HepG2 (cell line): ENCODE measurements around the gene OR4D9. TPM values are rescaled to one million over a fixed set of nuclear protein-coding genes. Genes with fewer than 3 reads are reported as not detected.

Experiments
- HMG20B ChIP-seq: conservative IDR thresholded peaks from 2 replicates; pipeline ENCODE4 v1.6.1; 2016; ENCODE audit warnings: missing genetic modification reagents, missing compliant biosample characterization
- MXI1 ChIP-seq: IDR thresholded peaks from 3 replicates; pipeline ENCODE4 v1.6.1; 2012; ENCODE audit warnings: low read depth, low read length, inconsistent platforms, borderline replicate concordance
- NR2F1 ChIP-seq, 2 experiments: fragments of 450-650 bp in 1 of 2; formaldehyde crosslinking in 1 of 2; IDR thresholded peaks; 2 replicates each; pipeline versions ENCODE4 v1.5.0 to v1.6.1; 2016 to 2020; ENCODE audit warnings: mild to moderate bottlenecking in 1 of 2, missing compliant biosample characterization in 1 of 2, missing genetic modification reagents in 1 of 2, moderate library complexity in 1 of 2
- PHB2 ChIP-seq: fragments of 450-650 bp; IDR thresholded peaks from 2 replicates; pipeline ENCODE4 v1.6.1; 2018; ENCODE audit not compliant: partially characterized antibody
- SIN3B ChIP-seq: fragments of 150-350 bp; IDR thresholded peaks from 2 replicates; pipeline ENCODE4 v1.6.1; 2014; ENCODE audit warnings: low read length
- TAF15 ChIP-seq: fragments of 200-400 bp; formaldehyde crosslinking; IDR thresholded peaks from one replicate; pipeline ENCODE4 v1.6.1; 2018; ENCODE audit warnings: mild to moderate bottlenecking, low read depth, low read length; ENCODE audit not compliant: poor library complexity, severe bottlenecking
- ZNF136 ChIP-seq: sonication (generic); formaldehyde crosslinking; IDR thresholded peaks from 2 replicates; pipeline ENCODE4 v1.8.1; 2022; ENCODE audit warnings: low read depth, mild to moderate bottlenecking, moderate library complexity, missing genetic modification reagents
- ZNF235 ChIP-seq: sonication (generic); formaldehyde crosslinking; IDR thresholded peaks from 2 replicates; pipeline ENCODE4 v1.8.1; 2023; ENCODE audit warnings: mild to moderate bottlenecking, missing genetic modification reagents, borderline replicate concordance
- ZNF841 ChIP-seq: sonication (generic); formaldehyde crosslinking; IDR thresholded peaks from 2 replicates; pipeline ENCODE4 v1.8.1; 2023; ENCODE audit warnings: missing genetic modification reagents, borderline replicate concordance
- ZSCAN29 ChIP-seq: sonication (generic); formaldehyde crosslinking; conservative IDR thresholded peaks from 2 replicates; pipeline ENCODE4 v1.4.0; 2020; ENCODE audit warnings: mild to moderate bottlenecking, missing genetic modification reagents
- polyA plus RNA-seq, 8 experiments: library from polyadenylated mRNA; depleted of rRNA in 3 of 8; stranded (reverse) in 7 of 8; unstranded in 1 of 8; fragments of >200 nt; fragmentation: Illumina TruSeq in 4 of 8; extraction: Trizol in 4 of 8; gene quantifications; 2 replicates each; pipeline versions ENCODE4 v1.2.1 to v1.2.3, GENCODE V29; 2011 to 2016; ENCODE audit warnings: low read depth in 4 of 8, missing spikeins in 1 of 8, mixed read lengths in 1 of 8; ENCODE audit not compliant: insufficient read depth in 1 of 8
- total RNA-seq, 5 experiments: library from RNA; depleted of rRNA; stranded (reverse); fragments of >200 nt; fragmentation: Illumina TruSeq; extraction: Trizol; gene quantifications; 2 replicates each; pipeline ENCODE4 v1.2.3, GENCODE V29; 2016; ENCODE audit warnings: low read depth in 1 of 5
- TF ChIP-seq, protein P1 (sequence below), 2 experiments: fragments of 450-650 bp in 1 of 2; sonication (generic) in 1 of 2; formaldehyde crosslinking in 1 of 2; IDR thresholded peaks; 2 replicates each; pipeline versions ENCODE4 v1.6.1 to v1.8.0; 2016 to 2022; ENCODE audit warnings: antibody characterized with exemption in 1 of 2, mild to moderate bottlenecking in 1 of 2, missing genetic modification reagents in 1 of 2
- TF ChIP-seq, protein P2 (sequence below): sonication (generic); formaldehyde crosslinking; IDR thresholded peaks from 2 replicates; pipeline ENCODE4 v1.4.0; 2020; ENCODE audit warnings: missing genetic modification reagents, mild to moderate bottlenecking, borderline replicate concordance
- TF ChIP-seq, protein P3 (sequence below): IDR thresholded peaks from 2 replicates; pipeline ENCODE4 v1.6.1; 2016; ENCODE audit warnings: mild to moderate bottlenecking, missing biosample characterization, missing genetic modification reagents
- TF ChIP-seq, protein P4 (sequence below): sonication (generic); formaldehyde crosslinking; IDR thresholded peaks from 2 replicates; pipeline ENCODE4 v1.8.1; 2023; ENCODE audit warnings: mild to moderate bottlenecking, missing genetic modification reagents

Gene OR4D9
- total and polyA plus RNA-seq, 2 of the 13 experiments (the other 11 are each of a cell fraction or from before 2014, with no cell fraction given), result not detected

DNA sequence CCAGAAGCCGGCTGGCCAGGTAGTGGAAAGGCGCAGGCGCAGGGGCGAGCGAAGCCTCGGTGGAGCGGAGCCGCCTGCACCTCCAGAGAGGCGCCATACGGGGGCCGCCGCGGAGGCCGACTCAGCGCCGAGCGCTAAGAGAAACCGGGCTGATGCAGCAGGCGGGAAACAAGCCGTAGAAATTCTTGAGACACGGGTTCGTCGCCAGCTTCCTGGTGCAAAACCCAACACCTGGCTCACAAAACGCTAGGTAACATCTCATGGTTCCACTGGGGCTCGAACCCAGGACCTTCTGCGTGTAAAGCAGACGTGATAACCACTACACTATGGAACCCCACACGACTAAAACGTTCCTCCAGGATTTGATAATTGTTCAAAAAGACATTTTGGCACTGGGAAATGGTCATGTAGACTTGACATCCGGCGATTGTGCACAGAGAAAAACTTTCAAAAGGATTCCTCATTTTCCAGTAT, 39.1 kb downstream of the OR4D9 start (continued):
- TF ChIP-seq, protein P1, sequence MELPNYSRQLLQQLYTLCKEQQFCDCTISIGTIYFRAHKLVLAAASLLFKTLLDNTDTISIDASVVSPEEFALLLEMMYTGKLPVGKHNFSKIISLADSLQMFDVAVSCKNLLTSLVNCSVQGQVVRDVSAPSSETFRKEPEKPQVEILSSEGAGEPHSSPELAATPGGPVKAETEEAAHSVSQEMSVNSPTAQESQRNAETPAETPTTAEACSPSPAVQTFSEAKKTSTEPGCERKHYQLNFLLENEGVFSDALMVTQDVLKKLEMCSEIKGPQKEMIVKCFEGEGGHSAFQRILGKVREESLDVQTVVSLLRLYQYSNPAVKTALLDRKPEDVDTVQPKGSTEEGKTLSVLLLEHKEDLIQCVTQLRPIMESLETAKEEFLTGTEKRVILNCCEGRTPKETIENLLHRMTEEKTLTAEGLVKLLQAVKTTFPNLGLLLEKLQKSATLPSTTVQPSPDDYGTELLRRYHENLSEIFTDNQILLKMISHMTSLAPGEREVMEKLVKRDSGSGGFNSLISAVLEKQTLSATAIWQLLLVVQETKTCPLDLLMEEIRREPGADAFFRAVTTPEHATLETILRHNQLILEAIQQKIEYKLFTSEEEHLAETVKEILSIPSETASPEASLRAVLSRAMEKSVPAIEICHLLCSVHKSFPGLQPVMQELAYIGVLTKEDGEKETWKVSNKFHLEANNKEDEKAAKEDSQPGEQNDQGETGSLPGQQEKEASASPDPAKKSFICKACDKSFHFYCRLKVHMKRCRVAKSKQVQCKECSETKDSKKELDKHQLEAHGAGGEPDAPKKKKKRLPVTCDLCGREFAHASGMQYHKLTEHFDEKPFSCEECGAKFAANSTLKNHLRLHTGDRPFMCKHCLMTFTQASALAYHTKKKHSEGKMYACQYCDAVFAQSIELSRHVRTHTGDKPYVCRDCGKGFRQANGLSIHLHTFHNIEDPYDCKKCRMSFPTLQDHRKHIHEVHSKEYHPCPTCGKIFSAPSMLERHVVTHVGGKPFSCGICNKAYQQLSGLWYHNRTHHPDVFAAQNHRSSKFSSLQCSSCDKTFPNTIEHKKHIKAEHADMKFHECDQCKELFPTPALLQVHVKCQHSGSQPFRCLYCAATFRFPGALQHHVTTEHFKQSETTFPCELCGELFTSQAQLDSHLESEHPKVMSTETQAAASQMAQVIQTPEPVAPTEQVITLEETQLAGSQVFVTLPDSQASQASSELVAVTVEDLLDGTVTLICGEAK (IDR thresholded peaks at IDR 0.05), result no peak
- TF ChIP-seq, protein P1 (CRISPR knock-in tag; IDR thresholded peaks at IDR 0.05), result peak; percentile 71; the same call in 1 of the 2 replicates
- TF ChIP-seq, protein P2, sequence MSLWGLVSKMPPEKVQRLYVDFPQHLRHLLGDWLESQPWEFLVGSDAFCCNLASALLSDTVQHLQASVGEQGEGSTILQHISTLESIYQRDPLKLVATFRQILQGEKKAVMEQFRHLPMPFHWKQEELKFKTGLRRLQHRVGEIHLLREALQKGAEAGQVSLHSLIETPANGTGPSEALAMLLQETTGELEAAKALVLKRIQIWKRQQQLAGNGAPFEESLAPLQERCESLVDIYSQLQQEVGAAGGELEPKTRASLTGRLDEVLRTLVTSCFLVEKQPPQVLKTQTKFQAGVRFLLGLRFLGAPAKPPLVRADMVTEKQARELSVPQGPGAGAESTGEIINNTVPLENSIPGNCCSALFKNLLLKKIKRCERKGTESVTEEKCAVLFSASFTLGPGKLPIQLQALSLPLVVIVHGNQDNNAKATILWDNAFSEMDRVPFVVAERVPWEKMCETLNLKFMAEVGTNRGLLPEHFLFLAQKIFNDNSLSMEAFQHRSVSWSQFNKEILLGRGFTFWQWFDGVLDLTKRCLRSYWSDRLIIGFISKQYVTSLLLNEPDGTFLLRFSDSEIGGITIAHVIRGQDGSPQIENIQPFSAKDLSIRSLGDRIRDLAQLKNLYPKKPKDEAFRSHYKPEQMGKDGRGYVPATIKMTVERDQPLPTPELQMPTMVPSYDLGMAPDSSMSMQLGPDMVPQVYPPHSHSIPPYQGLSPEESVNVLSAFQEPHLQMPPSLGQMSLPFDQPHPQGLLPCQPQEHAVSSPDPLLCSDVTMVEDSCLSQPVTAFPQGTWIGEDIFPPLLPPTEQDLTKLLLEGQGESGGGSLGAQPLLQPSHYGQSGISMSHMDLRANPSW (CRISPR knock-in tag), result no peak
- TF ChIP-seq SIN3B (no peak; the same call in 1 of the 2 replicates), ZNF841 (CRISPR knock-in tag) (no peak), NR2F1 (CRISPR knock-in tag; IDR thresholded peaks at IDR 0.05) (no peak), ZNF235 (CRISPR knock-in tag) (no peak), ZNF136 (CRISPR knock-in tag) (no peak; the same call in 1 of the 2 replicates), MXI1 (no peak; the same call in 2 of the 3 replicates), ZSCAN29 (CRISPR knock-in tag) (peak; percentile 97), PHB2 (no peak), TAF15 (no peak), HMG20B (CRISPR knock-in tag) (no peak; the same call in 1 of the 2 replicates)
- TF ChIP-seq, protein P3, sequence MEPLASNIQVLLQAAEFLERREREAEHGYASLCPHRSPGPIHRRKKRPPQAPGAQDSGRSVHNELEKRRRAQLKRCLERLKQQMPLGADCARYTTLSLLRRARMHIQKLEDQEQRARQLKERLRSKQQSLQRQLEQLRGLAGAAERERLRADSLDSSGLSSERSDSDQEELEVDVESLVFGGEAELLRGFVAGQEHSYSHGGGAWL (CRISPR knock-in tag), result 0 out of 2 replicates have a peak, but pooled peaks have one; percentile 50
- TF ChIP-seq, protein P4, sequence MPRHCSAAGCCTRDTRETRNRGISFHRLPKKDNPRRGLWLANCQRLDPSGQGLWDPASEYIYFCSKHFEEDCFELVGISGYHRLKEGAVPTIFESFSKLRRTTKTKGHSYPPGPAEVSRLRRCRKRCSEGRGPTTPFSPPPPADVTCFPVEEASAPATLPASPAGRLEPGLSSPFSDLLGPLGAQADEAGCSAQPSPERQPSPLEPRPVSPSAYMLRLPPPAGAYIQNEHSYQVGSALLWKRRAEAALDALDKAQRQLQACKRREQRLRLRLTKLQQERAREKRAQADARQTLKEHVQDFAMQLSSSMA (CRISPR knock-in tag), result no peak
